Measurements from ENCODE around the gene ZNF134.
A peak's percentile ranks its signal among the peaks of the same experiment; 100 is the strongest.

Gene ZNF134

DNA sequence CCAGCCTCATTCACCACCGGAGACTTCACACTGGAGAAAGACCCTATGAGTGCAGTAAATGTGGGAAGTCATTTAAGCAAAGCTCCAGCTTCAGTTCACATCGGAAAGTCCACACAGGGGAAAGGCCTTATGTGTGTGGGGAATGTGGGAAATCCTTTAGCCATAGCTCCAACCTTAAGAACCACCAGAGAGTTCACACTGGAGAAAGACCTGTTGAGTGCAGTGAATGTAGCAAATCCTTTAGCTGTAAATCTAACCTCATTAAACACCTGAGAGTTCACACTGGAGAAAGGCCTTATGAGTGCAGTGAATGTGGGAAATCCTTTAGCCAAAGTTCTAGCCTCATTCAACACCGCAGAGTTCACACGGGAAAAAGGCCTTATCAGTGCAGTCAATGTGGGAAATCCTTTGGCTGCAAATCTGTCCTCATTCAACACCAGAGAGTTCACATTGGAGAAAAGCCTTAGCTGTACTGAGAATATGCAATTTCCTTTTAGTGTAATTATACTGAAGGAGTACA is 27.7 kb downstream of the ZNF134 start:
- DNase-seq (ENCODE audit: low read depth) = no peak

DNA sequence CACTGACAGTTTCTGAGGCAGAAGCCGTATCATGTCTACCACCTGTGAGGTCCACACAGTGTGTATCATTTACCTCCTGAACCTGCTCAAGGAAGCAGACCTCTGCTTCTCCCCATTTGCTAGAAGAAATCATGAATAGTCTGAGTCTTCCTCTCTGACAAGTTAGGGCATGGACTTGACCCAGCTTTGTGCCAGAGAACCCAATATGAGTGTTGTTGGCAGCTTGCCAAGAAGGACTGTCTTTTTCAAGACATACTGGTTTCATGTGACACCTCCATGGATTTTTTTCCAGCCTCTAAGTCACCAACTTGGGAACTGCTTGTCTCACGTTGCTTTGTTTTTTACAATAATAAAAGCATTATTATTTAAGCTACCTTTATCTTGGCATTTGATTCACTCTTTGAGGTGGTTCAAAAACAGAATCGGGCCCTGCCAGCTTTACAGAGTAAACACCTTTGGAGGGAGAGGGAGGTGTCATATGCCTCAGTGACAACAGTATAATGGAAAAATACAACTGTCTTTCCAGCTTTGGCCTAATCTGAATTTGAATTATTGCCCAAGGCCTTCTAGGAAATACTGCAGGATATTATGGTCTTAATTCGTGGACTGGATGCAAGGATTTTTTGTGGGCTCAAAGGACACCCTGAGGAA is 28.5 kb downstream of the ZNF134 start:
- DNase-seq (ENCODE audit: low read depth) = no peak

DNA sequence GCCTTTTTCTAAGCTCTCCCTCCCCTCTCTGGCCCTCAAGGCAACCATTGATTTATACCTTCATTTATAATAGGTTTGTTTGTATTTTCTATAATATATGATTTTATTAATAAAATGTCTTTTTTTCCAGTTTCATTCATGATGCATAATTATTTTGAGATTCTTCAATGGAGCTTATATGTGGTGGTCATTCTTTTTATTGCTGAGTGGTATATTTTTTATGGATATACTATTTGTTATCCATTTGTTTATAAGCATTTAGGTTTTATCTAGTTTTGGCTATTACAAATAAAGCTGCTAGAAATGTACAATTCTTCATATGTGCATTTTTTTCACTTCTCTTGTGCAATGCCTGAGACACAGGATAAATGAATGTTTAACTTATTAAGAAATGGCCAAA is 29.7 kb downstream of the ZNF134 start:
- DNase-seq (ENCODE audit: low read depth) = no peak

- DNase-seq (ENCODE audit: low read depth) = no peak
Measured at GRCh38 chr19:57648331-57649003, 34.4 kb downstream of the ZNF134 start.

DNA sequence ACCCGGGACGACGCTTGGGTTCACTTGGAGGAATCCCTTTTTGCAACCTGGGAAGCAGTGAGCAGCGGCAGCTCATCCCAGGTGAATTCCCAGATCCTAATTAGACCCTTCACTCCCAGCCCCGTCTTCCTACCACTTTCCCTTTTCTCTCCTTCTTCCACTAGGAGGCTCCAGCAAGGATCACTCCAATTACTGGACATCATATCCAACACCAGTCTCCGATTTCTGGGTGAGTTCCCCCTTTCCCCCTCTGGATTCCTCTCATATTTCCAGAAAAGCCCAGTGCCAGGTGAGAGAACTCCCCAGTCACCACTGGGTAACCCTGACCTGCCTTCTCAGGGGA is 37.6 kb downstream of the ZNF134 start:
- no peak for DNase-seq (ENCODE audit: low read depth)

GRCh38 chr19:57653689-57654088 is 39.6 kb downstream of the ZNF134 start:
- no peak for DNase-seq (ENCODE audit: low read depth)

GRCh38 chr19:57655443-57655842 is 41.4 kb downstream of the ZNF134 start:
- no peak for DNase-seq (ENCODE audit: low read depth)

- DNase-seq (ENCODE audit: low read depth) = no peak
Measured at GRCh38 chr19:57656346-57656745, 42.3 kb downstream of the ZNF134 start.

DNA sequence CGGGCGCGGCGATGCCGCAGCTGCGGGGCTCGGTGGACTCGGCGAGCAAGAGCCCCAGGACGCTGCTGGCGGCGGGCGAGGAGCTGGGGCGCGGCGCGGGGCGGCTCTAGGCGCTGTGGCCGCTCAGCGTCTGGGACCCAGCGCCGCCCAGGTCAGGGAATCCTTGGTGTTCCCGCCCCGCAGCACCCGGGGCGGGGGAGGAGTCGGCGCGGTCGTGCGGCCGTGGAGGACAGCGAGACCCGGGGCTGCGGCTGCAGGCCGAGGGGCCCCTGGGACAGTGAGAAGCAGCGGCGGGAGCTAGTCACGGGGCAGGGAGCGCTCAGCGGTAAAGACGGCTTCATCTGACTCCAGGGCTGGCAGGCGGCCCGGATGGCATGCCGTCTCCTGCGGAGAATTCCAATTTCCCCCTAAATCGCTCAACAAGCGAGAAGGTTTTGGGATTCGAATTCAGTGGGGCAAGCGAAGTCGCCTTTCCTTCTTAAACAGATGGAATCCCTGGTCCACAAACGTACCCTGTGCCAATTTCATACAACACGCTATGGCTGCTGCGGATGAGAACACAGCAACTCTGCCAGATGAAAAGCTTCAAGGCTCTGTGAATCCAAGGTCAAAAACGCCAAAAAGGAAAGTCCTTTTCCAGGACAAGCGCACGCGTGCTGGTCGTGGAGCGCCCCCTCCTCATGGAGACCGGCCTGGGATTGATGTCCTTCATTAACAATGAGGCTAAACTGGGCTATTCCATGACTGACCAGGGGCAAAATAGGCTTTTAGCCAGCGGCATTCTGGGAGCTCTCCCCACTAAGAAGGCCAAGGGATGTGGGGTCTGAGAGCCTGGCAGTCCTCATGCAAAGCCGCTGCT is 50.5 kb downstream of the ZNF134 start:
- peak; percentile 63 for DNase-seq (ENCODE audit: low read depth)

DNA sequence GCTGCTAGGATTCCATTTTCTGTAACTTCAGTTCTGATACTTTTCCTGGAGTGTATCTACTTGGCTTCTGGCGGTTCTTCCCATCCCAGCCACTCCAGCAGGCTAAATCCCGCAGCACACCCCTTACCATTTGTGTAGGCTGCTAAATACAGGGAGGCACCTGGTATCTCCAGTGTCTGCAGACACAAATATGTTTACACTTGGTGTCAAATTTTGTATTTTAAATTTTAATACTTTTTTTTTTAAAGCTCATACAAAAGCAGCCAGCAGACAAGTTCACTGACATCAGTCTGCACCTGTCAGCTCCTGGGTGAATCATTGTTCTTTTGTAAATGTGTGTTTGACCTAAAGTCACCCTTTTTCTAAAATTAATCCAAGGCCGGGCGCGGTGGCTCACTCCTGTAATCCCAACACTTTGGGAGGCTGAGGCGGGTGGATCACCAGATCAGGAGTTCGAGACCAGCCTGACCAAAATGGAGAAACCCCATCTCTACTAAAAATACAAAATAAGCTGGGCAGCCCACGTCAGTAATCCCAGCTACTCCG is 51.3 kb downstream of the ZNF134 start:
- DNase-seq (ENCODE audit: low read depth) = no peak

GRCh38 chr19:57667228-57667627 is 53.2 kb downstream of the ZNF134 start:
- no peak for DNase-seq (ENCODE audit: low read depth)

DNA sequence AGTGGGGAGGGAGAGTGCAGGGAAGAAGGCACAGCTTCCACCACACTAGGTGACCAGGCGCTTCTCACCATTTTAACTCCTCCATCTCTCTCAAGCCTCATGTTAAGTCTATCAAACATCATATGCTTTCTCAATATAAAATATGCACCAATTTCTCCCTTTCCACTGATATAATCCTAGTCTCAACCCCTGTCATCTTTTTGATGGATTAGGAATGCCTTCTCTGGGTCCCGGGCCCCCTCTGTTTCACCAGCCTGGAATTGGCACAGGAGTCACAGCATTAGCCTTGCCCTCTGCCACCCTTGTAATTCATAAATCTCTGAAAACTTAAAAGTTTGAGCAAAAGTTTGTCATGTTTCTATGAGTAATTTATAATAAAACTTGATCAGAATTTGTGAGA is 54.6 kb downstream of the ZNF134 start, which contains the start of gene ZSCAN4:
Gene ZSCAN4, plus strand, starts transcription at position 301 of the 400 bp plus-strand sequence. CDS start 7,211 bp downstream, outside the sequence.
- DNase-seq (ENCODE audit: low read depth) = no peak

- no peak for DNase-seq (ENCODE audit: low read depth)
Measured at GRCh38 chr19:57671124-57671895, 57.3 kb downstream of the ZNF134 start.

GRCh38 chr19:57672466-57672865 is 58.4 kb downstream of the ZNF134 start:
- DNase-seq (ENCODE audit: low read depth) = no peak
